OCI-LY7 (cell line): ENCODE data around the gene AHSG. TPM values are rescaled to one million over a fixed set of nuclear protein-coding genes. Genes with fewer than 3 reads are reported as not detected.

Experiments
- BruUV-seq: library from RNA; stranded (reverse); fragments of 400-500 nt; replicated peaks from 2 replicates; lab custom pipeline; 2021; lab: Mats Ljungman, UMichigan
- CTCF ChIA-PET: fragments of 300-600 bp; sonication (Branson Sonifier 250); formaldehyde crosslinking; loops from one replicate; lab custom pipeline; 2022; ENCODE audit warnings: antibody characterized with exemption; ENCODE audit not compliant: unreplicated experiment; lab: Charles Lee
- POLR2A ChIA-PET: fragments of 300-600 bp; sonication (Branson Sonifier 250); formaldehyde crosslinking; loops from one replicate; lab custom pipeline; 2022; ENCODE audit warnings: antibody characterized with exemption; lab: Charles Lee
- DNase-seq: peaks from one replicate; pipeline ENCODE4 v3.0.0-alpha.2; 2015; ENCODE audit warnings: low spot score
- H2AFZ ChIP-seq: fragments of 200-600 bp; sonication (generic), shearing (Covaris generic); 2 replicates; pipeline ENCODE4 v1.6.1; 2014; ENCODE audit warnings: mild to moderate bottlenecking, antibody characterized with exemption, low read length, moderate library complexity
- H3K27ac ChIP-seq: fragments of 200-600 bp; sonication (generic); 2 replicates; pipeline ENCODE4 v1.5.1; 2014; ENCODE audit warnings: mixed run types, low read depth, mild to moderate bottlenecking, moderate library complexity, low read length, inconsistent platforms; ENCODE audit not compliant: poor library complexity, severe bottlenecking
- H3K36me3 ChIP-seq: fragments of 200-600 bp; sonication (generic); 2 replicates; pipeline ENCODE4 v1.6.1; 2014; ENCODE audit warnings: mild to moderate bottlenecking, antibody characterized with exemption, low read length, moderate library complexity, mixed read lengths; ENCODE audit not compliant: insufficient read depth
- H3K4me1 ChIP-seq: fragments of 200-600 bp; sonication (generic); 2 replicates; pipeline ENCODE4 v1.5.1; 2014; ENCODE audit warnings: mild to moderate bottlenecking, low read length; ENCODE audit not compliant: insufficient read depth, poor library complexity, severe bottlenecking
- H3K4me2 ChIP-seq: fragments of 200-600 bp; sonication (generic); 2 replicates; pipeline ENCODE4 v1.6.1; 2014; ENCODE audit warnings: mild to moderate bottlenecking, low read length
- H3K4me3 ChIP-seq: fragments of 200-600 bp; sonication (generic); 2 replicates; pipeline ENCODE4 v1.5.1; 2014; ENCODE audit warnings: mild to moderate bottlenecking, low read depth, low read length; ENCODE audit not compliant: poor library complexity, severe bottlenecking
- H3K79me2 ChIP-seq: fragments of 200-600 bp; sonication (generic); 2 replicates; pipeline ENCODE4 v1.6.1; 2016; ENCODE audit warnings: low read depth, mild to moderate bottlenecking, low read length, moderate library complexity, mixed read lengths; ENCODE audit not compliant: insufficient read depth
- H3K9me2 ChIP-seq: fragments of 200-600 bp; sonication (generic); 2 replicates; pipeline ENCODE4 v1.6.1; 2016; ENCODE audit warnings: mild to moderate bottlenecking, low read length, mixed read lengths; ENCODE audit not compliant: insufficient read depth
- H3K9me3 ChIP-seq: fragments of 200-600 bp; sonication (generic); 2 replicates; pipeline ENCODE4 v1.6.1; 2014; ENCODE audit warnings: mild to moderate bottlenecking, mixed run types, low read length, mixed read lengths
- H4K20me1 ChIP-seq: fragments of 200-600 bp; sonication (generic); 2 replicates; pipeline ENCODE4 v1.6.1; 2014; ENCODE audit warnings: mild to moderate bottlenecking, antibody characterized with exemption, low read length, moderate library complexity, mixed read lengths; ENCODE audit not compliant: insufficient read depth
- CTCF ChIP-seq: fragments of 200-600 bp; sonication (generic); conservative IDR thresholded peaks from 2 replicates; pipeline ENCODE4 v1.5.1; 2014; ENCODE audit warnings: mild to moderate bottlenecking, antibody characterized with exemption, low read length, moderate library complexity, mixed read lengths
- EZH2phosphoT487 ChIP-seq: fragments of 200-600 bp; sonication (generic); IDR thresholded peaks from 2 replicates; pipeline ENCODE4 v1.6.1; 2018; ENCODE audit warnings: low read depth, borderline replicate concordance, mild to moderate bottlenecking, mixed run types, antibody characterized with exemption, low read length, moderate library complexity, mixed read lengths
- intact Hi-C: fragments of 100-400 bp; cut with micrococcal nuclease; formaldehyde crosslinking; loops from one replicate; pipeline ENCODE4 v1.10.0; 2022; ENCODE audit not compliant: unreplicated experiment
- total RNA-seq, 2 experiments: library from RNA; depleted of rRNA in 1 of 2; stranded (reverse); fragments of >200 nt in 1 of 2; shearing (Covaris generic) in 1 of 2; gene quantifications; 2 replicates each; pipeline ENCODE4 v1.2.3, GENCODE V29; 2014 to 2022

AHSG gene
- total RNA-seq, 2 experiments from 2014 or later = not detected

DNA sequence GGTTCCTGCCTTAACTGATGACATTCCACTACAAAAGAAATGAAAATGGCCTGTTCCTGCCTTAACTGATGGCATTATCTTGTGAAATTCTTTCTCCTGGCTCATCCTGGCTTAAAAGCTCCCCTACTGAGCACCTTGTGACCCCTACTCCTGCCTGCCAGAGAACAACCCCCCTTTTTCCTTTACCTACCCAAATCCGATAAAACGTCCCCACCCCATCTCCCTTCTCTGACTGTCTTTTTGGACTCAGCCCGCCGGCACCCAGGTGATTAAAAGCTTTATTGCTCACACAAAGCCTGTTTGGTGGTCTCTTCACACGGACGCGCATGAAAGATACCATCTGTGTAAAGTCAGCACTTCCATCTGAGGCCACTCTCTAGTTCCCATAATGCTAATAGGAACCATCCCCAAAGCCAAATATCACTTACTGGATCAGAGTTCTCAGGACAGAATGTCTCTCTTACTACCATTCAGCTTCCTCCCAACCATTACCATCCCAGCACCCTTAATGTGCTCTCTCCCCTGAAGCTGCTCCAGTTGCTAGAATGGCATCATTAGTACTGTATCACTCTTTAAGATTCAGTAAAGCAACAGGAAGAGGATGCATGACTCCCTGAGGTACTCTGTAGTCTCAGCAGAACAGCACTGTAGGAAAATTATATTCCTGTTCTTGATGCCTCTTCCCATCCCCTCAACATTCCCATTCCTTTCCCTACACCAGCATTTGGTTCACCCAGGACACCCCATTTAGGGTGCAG is 50.7 kb downstream of the AHSG start:
- BruUV-seq = no TSS peak
- Histone ChIP-seq H3K4me3 (no peak overlapping the region), H3K79me2 (no peaks in the 10 kb centered on the region), H3K9me2 (no peaks in the 10 kb centered on the region), H3K4me2 (no peak overlapping the region), H3K36me3 (no peaks in the 10 kb centered on the region), H4K20me1 (no peaks in the 10 kb centered on the region), H3K4me1 (no peaks in the 10 kb centered on the region), H3K9me3 (no peaks in the 10 kb centered on the region), H3K27ac (no peak overlapping the region), H2AFZ (no peak overlapping the region)
- POLR2A ChIA-PET = no interaction called here
- intact Hi-C loops = no loop called here
- TF ChIP-seq EZH2phosphoT487 (no peak), CTCF (no peak)
- no peak for DNase-seq
- CTCF ChIA-PET = no interaction called here

DNA sequence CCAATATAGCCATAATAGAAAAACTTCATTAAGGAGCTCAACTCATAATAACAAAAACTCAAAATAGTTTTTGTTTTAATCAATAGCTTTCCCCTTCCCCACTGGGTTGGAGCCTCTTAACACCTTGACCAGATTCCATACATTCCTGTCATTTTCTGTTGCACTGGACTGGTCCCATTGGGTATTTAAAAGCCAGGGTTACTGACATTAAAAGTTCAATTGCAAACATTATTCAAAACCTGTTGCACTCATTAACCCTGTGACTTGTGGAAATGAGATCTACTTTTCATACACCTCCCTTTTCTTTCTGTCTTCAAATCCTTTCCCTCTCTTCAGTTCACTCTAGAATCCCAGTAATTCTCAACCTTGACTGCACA is 51.2 kb downstream of the AHSG start:
- Histone ChIP-seq H3K4me1 (peaks cover under 1% of the 10 kb centered on the region), H3K4me3 (no peak overlapping the region), H3K4me2 (no peak overlapping the region), H3K36me3 (no peaks in the 10 kb centered on the region), H3K79me2 (no peaks in the 10 kb centered on the region), H2AFZ (no peak overlapping the region), H3K27ac (no peak overlapping the region), H3K9me3 (no peaks in the 10 kb centered on the region), H4K20me1 (no peaks in the 10 kb centered on the region), H3K9me2 (no peaks in the 10 kb centered on the region)
- ChIA-PET CTCF (no interaction called here), POLR2A (no interaction called here)
- DNase-seq = no peak
- TF ChIP-seq CTCF (no peak), EZH2phosphoT487 (no peak)
- no TSS peak for BruUV-seq
- intact Hi-C loops = no loop called here

DNA sequence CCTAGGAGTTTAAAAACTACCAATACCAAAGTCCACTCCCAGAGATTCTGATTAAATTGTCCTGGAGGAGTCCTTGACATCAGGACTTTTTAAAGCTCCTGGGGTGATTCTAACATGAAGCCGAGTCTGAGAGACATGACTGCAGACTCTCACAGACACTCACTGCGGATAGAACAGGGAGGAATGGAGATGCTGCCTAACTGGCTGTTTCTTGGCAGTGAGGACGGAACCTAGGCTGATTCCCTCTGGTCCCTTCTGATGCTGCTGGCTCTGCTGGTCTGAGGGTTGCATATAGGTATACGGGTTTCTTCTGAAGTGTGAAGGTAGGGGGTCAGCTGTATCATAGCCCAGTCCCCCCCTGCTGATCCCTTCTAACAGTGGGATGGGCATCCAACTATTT is 51.6 kb downstream of the AHSG start:
- TF ChIP-seq CTCF (no peak), EZH2phosphoT487 (no peak)
- ChIA-PET CTCF (no interaction called here), POLR2A (no interaction called here)
- H3K4me1 ChIP-seq = peaks cover 5% of the 10 kb centered on the region
- no peaks in the 10 kb centered on the region for H3K9me2 ChIP-seq
- no peak overlapping the region for H3K27ac ChIP-seq
- H4K20me1 ChIP-seq = no peaks in the 10 kb centered on the region
- H3K9me3 ChIP-seq = no peaks in the 10 kb centered on the region
- H3K36me3 ChIP-seq = no peaks in the 10 kb centered on the region
- H2AFZ ChIP-seq = no peak overlapping the region
- no peak for DNase-seq
- intact Hi-C loops = no loop called here
- no peak overlapping the region for H3K4me3 ChIP-seq
- H3K4me2 ChIP-seq = no peak overlapping the region
- H3K79me2 ChIP-seq = no peaks in the 10 kb centered on the region
- no TSS peak for BruUV-seq
